Measurements from ENCODE around the gene MYH14. TPM values are rescaled to one million over a fixed set of nuclear protein-coding genes. Genes with fewer than 3 reads are reported as not detected.

Gene MYH14
- total and polyA plus RNA-seq, 9 donors, result 11.3 to 49.7 (median 32.9) TPM

- peaks cover 24% of the 10 kb centered on the region for H3K27me3 ChIP-seq (ENCODE audit: control insufficient read depth, insufficient read depth, low read length)
- no peaks in the 10 kb centered on the region for H3K9me3 ChIP-seq (replicated peaks; ENCODE audit: control insufficient read depth, low read depth, low read length)
- no peak for DNase-seq
- WGBS (ENCODE audit: insufficient coverage), result 92% methylated on average over 40 of the region's 55 CpGs
- no peaks in the 10 kb centered on the region for H3K36me3 ChIP-seq (ENCODE audit: control insufficient read depth, insufficient read depth, low read length)
- H3K4me3 ChIP-seq (ENCODE audit: low read length), result no peak overlapping the region
- H3K27ac ChIP-seq (ENCODE audit: low read length), result no peak overlapping the region
- H3K4me1 ChIP-seq (ENCODE audit: control insufficient read depth, insufficient read depth, low read length), result peaks cover 12% of the 10 kb centered on the region
Observed at GRCh38 chr19:50322931-50323781, 119.7 kb downstream of the MYH14 start.

DNA sequence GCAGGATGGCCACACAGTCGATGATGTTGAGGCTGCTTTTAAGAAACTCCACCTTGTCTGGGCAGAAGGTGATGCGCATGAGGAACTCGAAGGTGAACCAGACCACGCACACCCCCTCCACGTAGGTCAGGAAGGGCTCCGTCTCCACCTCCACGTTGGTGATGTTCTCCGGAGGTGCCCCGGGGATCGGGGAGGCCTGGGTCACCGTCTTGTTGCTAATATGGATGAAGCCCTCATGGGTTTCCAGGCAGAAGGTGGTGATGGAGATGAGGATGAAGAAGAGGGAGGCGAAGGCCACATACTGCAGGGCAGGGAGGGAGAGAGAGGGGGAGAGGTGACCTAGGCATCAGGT, 120.3 kb downstream of the MYH14 start:
- Histone ChIP-seq H3K27ac (ENCODE audit: low read length) (no peak overlapping the region), H3K27me3 (ENCODE audit: control insufficient read depth, insufficient read depth, low read length) (peaks cover 28% of the 10 kb centered on the region), H3K4me3 (ENCODE audit: low read length) (no peak overlapping the region), H3K4me1 (ENCODE audit: control insufficient read depth, insufficient read depth, low read length) (peaks cover 15% of the 10 kb centered on the region), H3K9me3 (replicated peaks; ENCODE audit: control insufficient read depth, low read depth, low read length) (no peaks in the 10 kb centered on the region), H3K36me3 (ENCODE audit: control insufficient read depth, insufficient read depth, low read length) (no peaks in the 10 kb centered on the region)
- DNase-seq, result no peak
- WGBS (ENCODE audit: insufficient coverage), result 89% methylated on average over 11 of the region's 12 CpGs

- H3K36me3 ChIP-seq (ENCODE audit: control insufficient read depth, insufficient read depth, low read length), result no peaks in the 10 kb centered on the region
- peaks cover 17% of the 10 kb centered on the region for H3K4me1 ChIP-seq (ENCODE audit: control insufficient read depth, insufficient read depth, low read length)
- H3K9me3 ChIP-seq (replicated peaks; ENCODE audit: control insufficient read depth, low read depth, low read length), result no peaks in the 10 kb centered on the region
- H3K27me3 ChIP-seq (ENCODE audit: control insufficient read depth, insufficient read depth, low read length), result peaks cover 31% of the 10 kb centered on the region
- H3K4me3 ChIP-seq (ENCODE audit: low read length), result no peak overlapping the region
- H3K27ac ChIP-seq (ENCODE audit: low read length), result no peak overlapping the region
- DNase-seq, result no peak
- 61% methylated on average over 11 of the region's 11 CpGs for WGBS (ENCODE audit: insufficient coverage)
Observed at GRCh38 chr19:50324331-50324730, 120.9 kb downstream of the MYH14 start.

- no peaks in the 10 kb centered on the region for H3K9me3 ChIP-seq (replicated peaks; ENCODE audit: control insufficient read depth, low read depth, low read length)
- under 1% methylated on average over 37 of the region's 48 CpGs for WGBS (ENCODE audit: insufficient coverage)
- peaks cover 43% of the 10 kb centered on the region for H3K27me3 ChIP-seq (ENCODE audit: control insufficient read depth, insufficient read depth, low read length)
- DNase-seq, result peak; percentile 69
- no peak overlapping the region for H3K4me3 ChIP-seq (ENCODE audit: low read length)
- H3K27ac ChIP-seq (ENCODE audit: low read length), result no peak overlapping the region
- peaks cover 28% of the 10 kb centered on the region for H3K4me1 ChIP-seq (ENCODE audit: control insufficient read depth, insufficient read depth, low read length)
- H3K36me3 ChIP-seq (ENCODE audit: control insufficient read depth, insufficient read depth, low read length), result no peaks in the 10 kb centered on the region
Observed at GRCh38 chr19:50325310-50326100, 122.1 kb downstream of the MYH14 start.

DNA sequence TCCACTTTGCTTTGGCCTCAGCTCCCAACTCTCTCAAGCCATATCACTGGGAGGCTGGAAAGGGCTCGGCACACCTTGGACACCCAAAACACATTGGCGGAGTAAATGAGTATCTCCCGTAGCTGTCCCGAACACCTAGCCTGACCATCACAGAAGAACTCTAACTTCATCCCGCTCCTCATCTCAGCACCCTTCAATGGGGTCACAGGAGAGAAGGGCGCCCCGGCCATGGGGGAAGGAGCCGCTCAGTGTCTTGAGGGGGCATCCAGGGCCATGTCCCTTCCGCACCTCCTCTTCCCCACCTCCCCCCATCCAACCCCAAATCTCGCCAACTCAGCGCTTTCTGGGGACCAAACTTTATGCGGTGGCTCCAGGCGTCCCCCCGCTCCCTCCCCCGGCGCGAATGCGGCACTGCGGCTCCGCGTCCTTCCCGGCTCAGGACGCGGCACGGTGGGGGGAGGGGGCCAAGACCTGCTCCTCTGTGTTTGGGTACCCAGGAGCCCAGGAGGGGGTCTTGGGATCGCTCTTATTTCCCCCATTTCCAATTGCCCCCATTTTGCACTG, 122.8 kb downstream of the MYH14 start:
- Histone ChIP-seq H3K27me3 (ENCODE audit: control insufficient read depth, insufficient read depth, low read length) (peaks cover 50% of the 10 kb centered on the region), H3K9me3 (replicated peaks; ENCODE audit: control insufficient read depth, low read depth, low read length) (no peaks in the 10 kb centered on the region), H3K36me3 (ENCODE audit: control insufficient read depth, insufficient read depth, low read length) (no peaks in the 10 kb centered on the region), H3K4me1 (ENCODE audit: control insufficient read depth, insufficient read depth, low read length) (peaks cover 32% of the 10 kb centered on the region), H3K4me3 (ENCODE audit: low read length) (no peak overlapping the region), H3K27ac (ENCODE audit: low read length) (no peak overlapping the region)
- DNase-seq, result no peak
- WGBS (ENCODE audit: insufficient coverage), result 4% methylated on average over 8 of the region's 26 CpGs

DNA sequence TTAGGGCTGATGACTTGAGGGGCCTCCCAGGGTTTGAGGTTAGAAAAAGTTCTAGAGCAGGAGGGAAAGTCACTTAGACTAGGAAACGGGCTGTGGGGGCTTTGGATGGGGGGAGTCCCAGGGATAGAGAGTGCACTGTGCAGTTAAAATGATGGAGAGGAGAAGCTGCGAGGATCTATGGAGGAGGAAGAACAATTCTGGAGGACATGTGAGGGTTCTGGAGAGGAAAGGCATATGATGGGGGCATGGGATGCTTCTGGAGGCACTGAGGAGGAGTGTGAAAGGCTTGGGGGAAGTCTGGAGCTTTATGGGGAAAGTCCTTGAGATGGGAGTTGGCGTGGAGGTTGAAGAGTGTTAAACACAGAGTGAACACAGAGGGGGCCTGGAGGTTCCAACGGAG, 123.6 kb downstream of the MYH14 start:
- Histone ChIP-seq H3K27me3 (ENCODE audit: control insufficient read depth, insufficient read depth, low read length) (peaks cover 58% of the 10 kb centered on the region), H3K36me3 (ENCODE audit: control insufficient read depth, insufficient read depth, low read length) (no peaks in the 10 kb centered on the region), H3K4me3 (ENCODE audit: low read length) (no peak overlapping the region), H3K4me1 (ENCODE audit: control insufficient read depth, insufficient read depth, low read length) (peaks cover 35% of the 10 kb centered on the region), H3K9me3 (replicated peaks; ENCODE audit: control insufficient read depth, low read depth, low read length) (no peaks in the 10 kb centered on the region), H3K27ac (ENCODE audit: low read length) (no peak overlapping the region)
- DNase-seq, result no peak
- 36% methylated on average over 4 of the region's 4 CpGs for WGBS (ENCODE audit: insufficient coverage)

- Histone ChIP-seq H3K27me3 (ENCODE audit: control insufficient read depth, insufficient read depth, low read length) (peaks cover 64% of the 10 kb centered on the region), H3K4me3 (ENCODE audit: low read length) (no peak overlapping the region), H3K27ac (ENCODE audit: low read length) (no peak overlapping the region), H3K4me1 (ENCODE audit: control insufficient read depth, insufficient read depth, low read length) (peaks cover 37% of the 10 kb centered on the region), H3K36me3 (ENCODE audit: control insufficient read depth, insufficient read depth, low read length) (no peaks in the 10 kb centered on the region), H3K9me3 (replicated peaks; ENCODE audit: control insufficient read depth, low read depth, low read length) (no peaks in the 10 kb centered on the region)
- DNase-seq, result no peak
- WGBS (ENCODE audit: insufficient coverage), result 12% methylated on average over 18 of the region's 20 CpGs
Observed at GRCh38 chr19:50327461-50328223, 124.2 kb downstream of the MYH14 start.

DNA sequence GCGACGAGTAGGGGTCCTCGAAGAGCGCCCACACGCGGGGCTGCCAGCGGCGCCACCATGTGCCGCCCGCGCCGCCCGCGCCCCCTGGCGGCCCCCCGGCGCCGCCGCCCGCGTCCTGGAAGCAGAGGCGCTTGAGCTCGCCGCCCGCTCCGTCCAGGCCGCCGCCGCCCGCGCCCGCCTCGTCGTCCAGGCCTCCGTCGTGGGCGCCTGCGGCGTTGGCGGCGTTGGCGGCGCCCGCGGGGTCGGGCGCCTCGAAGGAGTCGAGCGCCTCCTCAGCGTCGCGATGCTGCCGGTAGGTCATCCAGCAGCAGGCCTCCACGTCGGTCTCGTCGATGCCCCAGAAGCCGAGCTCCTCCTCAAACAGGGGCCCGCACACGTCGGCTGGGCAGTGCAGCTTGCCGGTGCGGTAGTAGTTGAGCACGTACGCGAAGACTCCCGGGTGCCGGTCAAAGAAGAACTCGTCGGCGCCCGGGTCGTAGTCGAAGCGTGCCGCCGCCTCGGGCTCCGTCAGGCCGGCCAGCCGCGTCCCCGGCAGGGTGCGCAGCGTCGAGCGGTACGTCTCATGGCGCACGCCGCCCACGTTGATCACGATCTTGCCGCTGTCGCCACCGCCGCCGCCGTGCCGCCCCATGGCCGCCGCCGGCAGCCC, 124.9 kb downstream of the MYH14 start:
- H3K36me3 ChIP-seq (ENCODE audit: control insufficient read depth, insufficient read depth, low read length), result no peaks in the 10 kb centered on the region
- no peak overlapping the region for H3K4me3 ChIP-seq (ENCODE audit: low read length)
- H3K4me1 ChIP-seq (ENCODE audit: control insufficient read depth, insufficient read depth, low read length), result peaks cover 44% of the 10 kb centered on the region
- peaks cover 71% of the 10 kb centered on the region for H3K27me3 ChIP-seq (ENCODE audit: control insufficient read depth, insufficient read depth, low read length)
- DNase-seq, result no peak
- under 1% methylated on average over 104 of the region's 104 CpGs for WGBS (ENCODE audit: insufficient coverage)
- no peaks in the 10 kb centered on the region for H3K9me3 ChIP-seq (replicated peaks; ENCODE audit: control insufficient read depth, low read depth, low read length)
- H3K27ac ChIP-seq (ENCODE audit: low read length), result no peak overlapping the region

DNA sequence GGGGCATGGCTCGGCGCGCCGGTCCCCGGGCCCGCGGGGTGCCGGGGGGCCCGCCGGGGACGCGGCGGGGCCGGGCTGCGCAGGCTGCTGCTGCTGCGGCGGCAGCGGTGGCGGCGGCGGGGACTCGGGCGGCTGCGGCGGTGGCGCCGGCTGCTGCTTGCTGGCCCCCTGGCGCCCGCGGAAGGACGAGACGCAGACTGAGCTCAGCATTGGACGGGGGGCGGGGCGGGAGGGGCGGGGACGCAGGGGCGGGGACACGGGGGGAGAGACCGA, 125.4 kb downstream of the MYH14 start:
- DNase-seq, result no peak
- under 1% methylated on average over 18 of the region's 40 CpGs for WGBS (ENCODE audit: insufficient coverage)
- no peaks in the 10 kb centered on the region for H3K9me3 ChIP-seq (replicated peaks; ENCODE audit: control insufficient read depth, low read depth, low read length)
- H3K36me3 ChIP-seq (ENCODE audit: control insufficient read depth, insufficient read depth, low read length), result no peaks in the 10 kb centered on the region
- H3K27me3 ChIP-seq (ENCODE audit: control insufficient read depth, insufficient read depth, low read length), result peaks cover 75% of the 10 kb centered on the region
- peaks cover 47% of the 10 kb centered on the region for H3K4me1 ChIP-seq (ENCODE audit: control insufficient read depth, insufficient read depth, low read length)
- no peak overlapping the region for H3K27ac ChIP-seq (ENCODE audit: low read length)
- H3K4me3 ChIP-seq (ENCODE audit: low read length), result no peak overlapping the region
